ENCODE measurements around the gene OPCML.

Gene OPCML

GRCh38 chr11:133271871-133272776, 260.2 kb downstream of the OPCML start:
- DNase-seq: no peak

GRCh38 chr11:133271206-133271605, 261.1 kb downstream of the OPCML start:
- no peak for DNase-seq

GRCh38 chr11:133269267-133269666, 263.0 kb downstream of the OPCML start:
- no peak for DNase-seq

GRCh38 chr11:133266986-133267385, 265.3 kb downstream of the OPCML start:
- DNase-seq: no peak

GRCh38 chr11:133265530-133266035, 266.7 kb downstream of the OPCML start:
- no peak for DNase-seq

- DNase-seq: no peak
Measured at GRCh38 chr11:133263332-133263731, 269.0 kb downstream of the OPCML start.

- no peak for DNase-seq
Measured at GRCh38 chr11:133258751-133259150, 273.6 kb downstream of the OPCML start.

GRCh38 chr11:133254601-133255000, 277.7 kb downstream of the OPCML start:
- no peak for DNase-seq

- no peak for DNase-seq
Measured at GRCh38 chr11:133253570-133253969, 278.7 kb downstream of the OPCML start.

GRCh38 chr11:133251841-133252240, 280.5 kb downstream of the OPCML start:
- DNase-seq: no peak

GRCh38 chr11:133249530-133249929, 282.8 kb downstream of the OPCML start:
- DNase-seq: no peak

- DNase-seq: no peak
Measured at GRCh38 chr11:133249065-133249464, 283.2 kb downstream of the OPCML start.

GRCh38 chr11:133243832-133244231, 288.5 kb downstream of the OPCML start:
- DNase-seq: no peak

GRCh38 chr11:133240908-133241655, 291.2 kb downstream of the OPCML start:
- no peak for DNase-seq

- no peak for DNase-seq
Measured at GRCh38 chr11:133239575-133239974, 292.7 kb downstream of the OPCML start.

GRCh38 chr11:133238495-133238894, 293.8 kb downstream of the OPCML start:
- no peak for DNase-seq

GRCh38 chr11:133238027-133238426, 294.3 kb downstream of the OPCML start:
- no peak for DNase-seq

- DNase-seq: no peak
Measured at GRCh38 chr11:133235381-133235780, 296.9 kb downstream of the OPCML start.

- no peak for DNase-seq
Measured at GRCh38 chr11:133234883-133235282, 297.4 kb downstream of the OPCML start.

GRCh38 chr11:133232665-133233064, 299.6 kb downstream of the OPCML start:
- DNase-seq: no peak

- DNase-seq: no peak
Measured at GRCh38 chr11:133230431-133230830, 301.9 kb downstream of the OPCML start.

- DNase-seq: no peak
Measured at GRCh38 chr11:133228471-133229329, 303.6 kb downstream of the OPCML start.

GRCh38 chr11:133227632-133228111, 304.6 kb downstream of the OPCML start:
- DNase-seq: no peak
